CD4-positive, alpha-beta T cell treated with Interleukin-4 for 4 hours (primary cell): ENCODE results near the gene MYO18A.
"Not testable (repeated sequence)": the region's sequence is repeated elsewhere in the genome, so short reads cannot be mapped to it uniquely, and the experiment has no call there.

Experiments used
- DNase-seq: peaks from one replicate; pipeline ENCODE4 v3.0.0-alpha.2; 2020

MYO18A gene

DNA sequence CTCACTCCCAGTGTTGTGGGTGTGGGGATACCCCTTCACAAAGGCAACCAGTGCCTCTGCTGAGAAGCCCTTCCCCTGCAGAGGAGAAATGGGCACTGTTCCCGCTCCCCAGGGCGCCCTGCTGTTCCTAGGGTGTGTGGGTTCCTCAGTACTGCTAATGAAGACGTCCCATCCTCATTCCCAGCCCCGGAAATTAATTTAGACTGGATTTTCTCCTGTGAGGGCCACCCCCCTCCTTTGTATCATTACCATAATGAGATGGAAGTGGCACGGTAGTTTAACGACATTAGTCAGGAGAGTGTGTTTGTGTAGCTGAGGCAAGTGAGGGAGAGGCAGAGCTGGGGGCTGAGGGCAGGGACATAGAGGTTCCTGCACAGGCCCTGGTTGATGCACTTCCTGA lies 84.1 kb downstream of the MYO18A start:
- DNase-seq: no peak

DNA sequence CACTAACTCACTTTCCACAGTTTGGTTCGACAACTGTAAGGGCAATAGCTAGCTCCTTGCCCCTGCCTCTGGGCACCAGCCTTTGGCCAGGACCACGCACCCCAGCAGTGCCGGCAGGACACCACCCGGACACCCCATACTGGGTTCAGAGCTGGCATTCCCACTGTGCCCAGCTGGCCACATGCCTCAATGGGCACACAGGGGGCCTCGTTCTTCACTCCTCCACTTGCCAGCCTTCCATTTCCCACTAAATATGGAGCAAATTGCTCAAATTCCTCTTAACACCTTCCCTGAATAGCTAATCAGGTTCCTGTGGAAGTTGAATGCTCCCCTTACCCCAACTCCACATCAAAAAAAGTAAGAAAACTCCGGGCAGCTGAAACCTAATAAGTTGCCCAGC lies 84.8 kb downstream of the MYO18A start:
- no peak for DNase-seq

DNA sequence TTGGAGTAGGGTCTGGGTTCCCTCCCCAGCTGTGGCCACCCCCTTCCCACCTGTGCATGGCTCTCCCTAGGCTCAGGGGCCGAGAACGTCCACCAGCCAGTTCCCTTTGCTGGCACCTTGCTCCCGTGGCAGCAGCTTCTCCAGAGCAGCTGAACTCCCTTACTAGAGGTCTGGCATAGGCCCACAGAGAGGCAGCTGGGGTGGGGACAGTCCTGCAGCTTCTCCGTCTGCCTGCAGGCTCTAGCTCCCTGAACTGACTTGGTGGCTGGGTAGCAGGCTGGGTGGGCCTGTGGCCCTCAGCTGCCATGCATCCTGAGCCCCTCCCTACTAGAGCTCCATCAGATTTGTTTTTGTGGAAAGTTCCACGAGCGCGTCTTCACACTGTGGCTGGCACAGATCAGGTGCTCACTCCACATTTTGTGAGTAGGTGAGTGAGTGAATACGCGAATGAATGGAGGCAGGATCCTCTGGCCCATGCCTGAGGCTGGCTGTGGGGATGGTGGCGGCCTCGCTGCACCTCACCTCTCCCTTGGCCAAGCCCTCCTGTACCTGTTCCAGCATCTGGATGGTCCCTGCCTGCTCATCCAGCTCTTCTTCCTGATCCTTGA lies 86.0 kb downstream of the MYO18A start:
- no peak for DNase-seq

DNA sequence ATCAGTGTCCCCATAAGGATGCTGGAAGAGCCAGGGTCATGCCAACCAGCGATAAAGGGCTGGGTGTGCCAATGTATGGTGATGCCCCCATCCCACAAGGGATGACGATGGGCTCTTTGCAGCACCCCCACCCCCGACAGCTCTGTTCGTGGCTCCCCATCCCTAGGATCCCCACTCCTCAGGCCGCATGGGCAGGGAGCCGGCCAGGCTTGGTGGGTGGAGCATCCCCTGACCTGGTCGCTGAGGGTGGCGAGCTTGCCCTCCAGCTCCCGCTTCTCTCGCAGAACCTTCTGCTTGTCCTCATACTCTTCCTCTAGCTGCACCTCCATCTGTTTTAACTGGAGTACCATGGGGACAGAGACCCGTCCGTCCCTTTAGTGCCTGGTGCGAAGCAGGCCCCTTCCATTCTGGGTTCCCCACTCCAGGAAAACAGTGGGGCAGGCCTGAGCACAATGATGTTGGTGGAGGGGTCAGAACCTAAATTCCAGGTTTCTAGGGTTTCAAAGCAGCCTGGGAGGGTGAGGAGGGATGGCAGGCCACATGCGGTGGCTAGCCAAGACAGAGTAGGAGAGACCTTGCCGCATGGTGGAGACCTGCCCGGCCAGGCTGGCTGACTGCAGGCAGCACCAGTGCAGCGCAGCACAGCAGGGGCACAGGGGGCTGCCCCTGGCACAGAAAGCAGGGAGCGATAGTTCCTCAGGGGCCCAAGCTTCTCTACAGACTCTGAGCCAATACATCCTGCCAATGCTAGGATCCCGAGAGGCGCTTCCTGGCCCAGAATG lies 86.9 kb downstream of the MYO18A start:
- DNase-seq: no peak

DNA sequence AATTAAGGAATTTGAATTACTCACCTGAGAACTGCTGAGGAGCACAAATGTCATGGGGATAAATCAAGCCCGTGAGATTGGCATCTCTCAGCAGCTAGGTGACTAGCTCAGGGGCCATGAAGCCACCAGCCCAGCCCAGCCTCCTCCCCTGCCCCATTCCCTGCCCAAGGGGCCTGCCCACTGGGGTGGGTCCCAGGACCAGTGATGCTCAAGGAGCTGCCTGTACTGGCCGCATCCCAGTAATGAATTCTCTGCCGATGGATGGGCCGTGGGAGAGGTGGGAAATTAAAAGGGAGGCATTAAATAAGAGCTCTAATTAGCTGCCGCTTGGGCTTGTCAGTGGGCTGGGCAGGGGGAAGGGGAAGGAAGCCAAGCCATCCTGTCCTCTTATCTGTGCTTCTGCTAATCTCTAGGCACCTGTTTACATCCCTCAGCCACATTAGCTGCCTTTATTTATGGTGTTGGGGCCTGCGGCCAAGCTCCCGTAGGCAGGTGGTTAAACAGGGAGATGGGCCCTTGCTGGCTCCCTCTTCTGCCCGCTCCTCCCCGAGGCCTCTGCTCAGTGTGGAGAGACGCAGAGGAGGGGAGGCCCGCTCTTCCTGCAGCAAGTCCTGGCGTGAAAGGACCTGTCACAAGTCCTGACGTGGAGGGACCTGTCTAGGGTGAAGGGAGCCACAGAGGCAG lies 88.5 kb downstream of the MYO18A start:
- DNase-seq: no peak

DNA sequence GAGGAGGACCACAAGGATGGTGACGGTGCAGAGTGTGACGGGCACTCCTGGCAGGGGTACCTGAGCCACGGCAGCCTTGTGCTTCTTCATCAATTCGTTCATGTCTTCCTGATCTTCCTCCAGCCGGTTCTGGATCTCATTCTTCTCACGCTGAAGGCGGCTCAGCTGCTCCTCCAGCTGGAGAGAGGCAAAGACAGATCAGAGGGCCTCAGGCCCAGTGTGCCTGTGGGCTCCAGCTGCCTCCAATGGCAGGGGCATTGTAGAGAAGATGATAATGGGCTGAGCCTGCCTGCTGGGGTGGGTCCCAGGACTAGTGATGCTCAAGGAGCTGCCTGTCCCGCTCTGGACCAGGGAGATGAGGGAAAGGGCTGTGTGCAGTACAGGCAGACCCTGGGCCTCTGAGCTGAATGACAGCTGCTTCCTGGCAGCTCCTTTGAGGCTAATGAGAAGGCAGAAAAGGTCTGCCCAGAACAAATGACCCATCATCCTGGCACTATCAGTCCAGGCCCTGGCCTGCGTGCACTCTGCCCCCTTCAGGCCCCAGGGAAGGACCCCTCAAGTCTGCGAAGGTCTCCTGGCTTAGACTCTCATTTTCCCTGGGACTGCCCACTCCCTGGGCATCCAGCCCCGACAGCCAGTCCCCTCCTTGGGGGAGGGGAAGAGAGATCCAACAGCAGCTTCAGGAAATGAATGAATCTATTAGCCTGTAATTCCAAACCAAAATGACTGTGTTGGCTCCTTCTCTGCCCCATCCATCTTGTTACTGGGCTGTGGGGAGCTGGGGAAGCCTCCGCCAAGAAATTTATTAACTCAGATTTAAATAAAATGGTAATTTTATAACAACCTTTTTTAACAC lies 89.2 kb downstream of the MYO18A start:
- DNase-seq: no peak

DNA sequence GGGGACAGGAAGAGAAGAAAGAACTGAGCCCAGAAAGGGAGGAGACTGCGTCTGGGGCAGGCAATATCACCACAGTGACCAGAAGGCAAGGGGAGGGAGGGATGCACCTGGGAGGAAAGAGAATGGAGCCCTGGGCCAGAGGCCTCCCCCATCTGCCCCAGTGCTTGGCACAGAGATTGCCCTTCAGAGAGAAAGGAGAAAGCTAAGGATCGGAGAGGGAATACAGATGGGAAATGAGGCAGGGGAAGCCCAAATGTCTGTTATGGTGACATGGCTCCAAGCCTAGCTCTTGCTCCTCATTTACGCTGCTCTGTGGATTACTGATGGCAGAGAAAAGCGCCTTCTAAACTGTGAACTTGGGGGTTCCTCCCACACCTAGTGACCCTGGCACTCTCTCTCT lies 90.1 kb downstream of the MYO18A start:
- no peak for DNase-seq

DNA sequence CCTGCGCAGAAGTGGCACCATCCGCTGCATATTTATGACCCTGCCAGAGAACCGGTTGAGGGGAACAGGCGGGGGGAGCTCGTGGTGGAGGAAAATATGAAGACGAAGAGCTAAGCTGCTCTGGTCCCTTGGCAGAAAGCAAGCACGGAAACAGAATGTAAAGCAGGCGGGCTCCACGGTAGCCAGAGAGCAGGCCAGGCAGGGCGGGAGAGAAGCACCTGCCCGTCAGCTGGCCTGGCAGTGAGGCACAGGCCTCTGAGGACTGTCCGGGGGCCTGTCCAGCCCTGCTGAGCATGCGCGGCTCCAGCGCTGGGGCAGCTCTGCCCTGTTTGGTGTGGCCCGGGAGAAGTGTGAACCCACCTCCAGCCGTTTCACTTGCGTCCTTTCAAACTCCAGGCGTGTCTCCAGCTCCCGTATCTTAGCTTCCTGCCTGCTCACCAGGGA lies 90.6 kb downstream of the MYO18A start:
- DNase-seq: no peak

DNA sequence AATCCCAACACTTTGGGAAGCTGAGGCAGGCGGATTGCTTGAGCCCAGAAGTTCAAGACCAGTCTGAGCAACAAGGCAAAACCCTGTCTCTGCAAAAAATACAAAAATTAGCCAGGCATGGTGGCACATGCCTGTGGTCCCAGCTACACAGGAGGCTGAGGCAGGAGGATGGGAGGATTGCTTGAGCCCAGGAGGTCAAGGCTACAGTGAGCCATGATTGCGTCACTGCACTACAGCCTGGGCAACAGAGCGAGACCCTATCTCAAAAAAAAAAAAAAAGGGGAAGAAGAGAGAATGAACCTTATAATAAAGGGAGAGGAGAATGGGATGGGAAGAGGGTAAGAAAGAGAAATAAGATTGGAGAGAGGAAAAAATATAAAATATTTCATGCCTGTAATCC lies 91.4 kb downstream of the MYO18A start:
- not testable (repeated sequence) for DNase-seq

DNA sequence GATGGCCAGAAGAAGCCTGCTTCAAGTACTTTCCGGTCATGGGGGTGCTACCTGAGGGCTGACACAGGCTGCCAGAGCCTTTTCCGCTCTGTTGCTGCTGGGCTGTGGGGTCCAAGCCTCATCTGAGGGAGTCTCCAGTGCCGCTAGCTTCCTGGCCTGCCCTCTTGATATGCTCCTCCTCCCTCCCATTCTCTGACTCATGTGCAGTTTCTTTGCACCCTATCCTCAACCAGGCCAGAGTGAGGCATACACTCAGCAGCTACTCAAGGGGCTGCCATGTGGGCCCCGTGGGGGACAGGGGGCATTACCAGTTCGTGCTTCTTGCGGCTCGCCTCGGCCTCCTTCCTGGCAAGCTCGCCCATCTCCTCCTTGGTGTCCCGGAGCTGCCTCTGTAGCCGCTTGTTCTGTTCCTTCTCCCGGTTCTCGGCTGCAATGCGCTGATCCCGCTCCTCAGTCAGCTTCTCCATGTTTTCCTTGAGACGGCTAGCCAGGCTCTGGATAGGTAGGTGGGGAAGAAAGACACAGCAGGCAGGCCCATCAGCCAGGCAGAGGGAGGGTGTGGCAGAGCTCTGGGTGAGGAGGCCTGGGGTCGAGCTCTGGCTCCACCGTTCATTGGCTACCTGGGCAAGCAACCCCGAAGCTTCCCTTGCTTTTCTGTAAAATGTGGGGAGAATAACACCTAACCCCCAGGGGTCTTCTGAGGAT lies 93.4 kb downstream of the MYO18A start:
- no peak for DNase-seq

DNA sequence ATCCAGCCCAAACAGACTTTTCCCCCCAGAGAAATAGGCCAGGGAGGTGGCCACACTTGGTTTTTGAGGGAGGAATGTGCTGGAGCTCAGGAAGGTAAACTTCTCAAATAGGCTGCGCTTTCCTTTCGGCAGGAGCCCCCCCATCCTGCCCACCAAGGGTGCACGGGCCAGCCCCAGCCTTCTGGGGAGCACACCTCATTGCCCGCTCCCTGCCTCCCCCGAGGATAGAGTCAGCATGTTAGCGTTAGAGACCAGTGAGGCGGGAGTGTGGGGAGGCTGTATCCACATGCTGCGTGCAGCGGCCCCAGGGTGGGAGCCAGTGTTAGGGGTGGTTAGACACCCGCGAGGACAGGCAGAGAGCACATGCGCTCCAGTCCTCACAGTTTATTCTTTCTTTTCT lies 95.0 kb downstream of the MYO18A start:
- no peak for DNase-seq

DNA sequence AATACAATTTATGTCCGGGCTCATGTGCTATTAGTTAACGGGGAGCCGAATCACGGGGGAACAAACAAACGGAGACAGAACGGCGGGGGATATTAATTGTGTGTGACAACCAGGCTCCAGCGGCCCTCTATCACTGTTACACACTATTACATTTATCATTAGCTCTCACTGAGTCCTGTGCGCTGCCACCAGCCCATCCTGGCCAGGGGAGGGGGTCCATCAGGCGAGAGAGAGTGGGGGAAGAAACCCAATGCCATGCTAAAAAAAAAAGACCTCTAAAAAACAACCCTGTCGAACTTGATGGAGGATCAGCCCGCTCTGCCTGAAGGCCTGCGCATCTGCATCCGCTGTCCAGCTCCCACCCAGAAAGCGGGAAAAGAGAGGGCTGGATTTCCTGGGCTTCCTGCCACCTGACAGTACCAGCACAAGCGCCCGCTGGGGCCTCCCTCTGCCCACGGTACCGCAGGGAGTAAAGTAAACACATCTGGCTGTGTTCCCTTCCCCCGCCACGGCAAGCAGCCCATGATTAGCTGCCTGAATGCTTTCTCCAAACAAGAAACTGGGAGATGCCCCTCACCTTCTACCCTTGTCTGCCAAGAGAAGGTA lies 95.6 kb downstream of the MYO18A start:
- DNase-seq: no peak

DNA sequence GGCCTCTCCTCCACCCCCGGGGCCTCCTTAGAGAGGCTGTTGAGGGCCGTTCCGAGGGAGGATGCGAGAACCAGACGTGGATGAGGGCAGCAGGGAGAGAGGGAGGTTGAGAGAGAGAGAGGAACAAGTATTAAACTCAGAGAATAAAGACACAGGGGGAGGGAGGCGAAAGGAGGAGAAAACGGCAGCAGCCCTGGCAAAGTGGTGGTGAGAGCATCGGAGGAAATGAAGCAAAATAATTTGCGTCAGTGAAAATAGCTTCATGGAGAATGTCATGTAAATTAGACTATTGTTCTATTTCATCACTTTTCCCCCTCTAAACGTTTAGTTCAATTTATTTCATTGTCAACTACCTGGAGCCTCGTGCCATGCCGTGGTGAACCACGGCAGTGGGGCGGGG lies 99.2 kb downstream of the MYO18A start:
- no peak for DNase-seq

DNA sequence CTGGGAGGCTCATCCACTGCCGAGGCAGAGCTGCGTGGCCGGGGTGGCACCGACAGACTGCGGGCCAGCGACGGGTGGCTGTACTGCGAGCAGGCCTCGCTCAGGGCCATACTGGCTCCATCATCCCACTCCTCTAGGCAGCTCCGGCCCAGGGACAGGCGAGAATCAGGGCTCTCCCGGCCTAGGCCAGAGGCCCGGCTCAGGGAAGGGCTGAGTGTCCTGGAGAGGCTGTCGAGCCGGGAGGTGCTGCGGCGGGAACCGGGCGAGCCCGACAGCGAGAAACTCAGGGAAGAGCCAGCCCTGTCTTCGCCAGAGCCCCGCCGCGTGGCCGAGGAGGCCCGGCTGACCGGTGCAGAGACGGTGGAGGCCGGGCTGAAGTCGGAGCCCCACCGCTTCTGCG lies 99.9 kb downstream of the MYO18A start:
- no peak for DNase-seq

DNA sequence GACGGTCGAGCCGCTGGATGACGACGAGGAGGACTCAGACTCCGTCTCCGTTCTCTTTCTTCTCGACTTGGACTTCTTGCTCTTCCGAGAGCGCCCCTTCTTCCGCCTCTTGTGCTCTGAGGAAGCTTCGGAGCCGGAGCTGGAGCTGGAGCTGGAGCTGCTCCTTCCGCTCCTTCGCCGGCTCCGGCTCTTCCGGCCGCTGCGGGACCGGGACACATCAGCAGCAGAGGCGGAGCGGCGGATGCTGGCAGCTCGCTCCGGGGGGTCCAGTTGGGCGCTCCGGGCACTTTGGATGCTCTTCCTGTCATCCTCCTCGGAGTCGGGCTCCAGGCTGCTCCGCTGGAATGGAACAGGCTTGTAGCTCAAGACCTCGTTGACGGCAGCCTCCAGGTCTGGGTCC lies 100.3 kb downstream of the MYO18A start:
- no peak for DNase-seq

DNA sequence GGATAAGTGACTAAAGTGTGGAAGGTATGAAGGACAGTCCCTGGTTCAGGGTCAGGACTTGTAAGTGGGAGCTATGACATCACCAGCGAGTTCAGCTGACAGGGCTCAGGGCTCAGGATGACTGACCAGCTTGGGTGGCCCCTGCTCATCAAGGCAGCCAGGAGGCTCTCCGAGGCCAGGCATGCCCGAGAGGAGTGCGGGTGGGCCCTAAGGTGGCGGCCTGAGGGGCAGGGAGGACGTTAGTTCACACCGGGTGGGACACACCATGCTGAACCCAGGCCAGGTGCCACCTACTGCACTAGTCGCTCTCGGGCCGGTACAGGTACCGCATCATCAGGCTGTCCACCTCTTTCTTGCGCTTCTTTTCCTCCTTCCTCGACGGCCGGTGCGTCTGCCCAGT lies 100.8 kb downstream of the MYO18A start:
- no peak for DNase-seq

DNA sequence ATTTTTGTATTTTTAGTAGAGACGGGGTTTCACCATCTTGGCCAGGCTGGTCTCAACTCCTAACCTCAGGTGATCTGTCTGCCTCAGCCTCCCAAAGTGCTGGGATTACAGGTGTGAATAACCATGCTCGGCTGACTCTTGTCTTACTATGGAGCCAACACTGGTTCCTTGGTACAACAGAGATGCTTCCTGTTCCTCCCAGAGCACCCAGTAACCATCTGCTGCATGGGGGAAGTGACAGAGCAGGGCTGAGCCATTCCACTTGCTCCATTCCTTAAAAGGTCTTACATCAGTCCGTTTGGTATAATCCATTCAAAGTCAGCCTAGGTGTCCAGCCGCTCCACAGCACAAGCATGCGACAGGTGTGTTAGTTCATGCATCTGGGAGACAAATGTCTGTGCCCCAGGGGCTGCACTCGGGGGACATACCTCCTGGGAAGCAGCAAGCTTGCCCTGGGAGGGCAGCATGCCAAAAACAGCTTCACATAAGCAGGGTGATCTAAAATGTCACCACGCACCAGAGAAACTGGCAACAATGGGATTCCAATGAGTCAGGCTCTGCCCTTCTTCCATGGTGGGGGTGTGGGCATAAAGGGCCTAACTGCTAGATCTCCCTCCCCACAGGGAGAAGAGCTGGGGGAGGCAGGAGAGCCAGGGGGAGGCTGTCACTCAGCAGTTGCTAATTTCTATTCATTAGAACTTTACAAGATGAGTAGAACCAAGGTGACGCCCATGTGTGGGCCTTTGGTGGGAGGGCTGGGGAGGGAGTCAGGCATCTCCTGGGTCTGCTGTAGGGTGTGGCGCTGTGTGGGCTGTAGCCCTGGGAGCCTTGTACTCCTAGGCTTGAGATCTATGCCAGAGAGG lies 101.8 kb downstream of the MYO18A start:
- no peak for DNase-seq

DNA sequence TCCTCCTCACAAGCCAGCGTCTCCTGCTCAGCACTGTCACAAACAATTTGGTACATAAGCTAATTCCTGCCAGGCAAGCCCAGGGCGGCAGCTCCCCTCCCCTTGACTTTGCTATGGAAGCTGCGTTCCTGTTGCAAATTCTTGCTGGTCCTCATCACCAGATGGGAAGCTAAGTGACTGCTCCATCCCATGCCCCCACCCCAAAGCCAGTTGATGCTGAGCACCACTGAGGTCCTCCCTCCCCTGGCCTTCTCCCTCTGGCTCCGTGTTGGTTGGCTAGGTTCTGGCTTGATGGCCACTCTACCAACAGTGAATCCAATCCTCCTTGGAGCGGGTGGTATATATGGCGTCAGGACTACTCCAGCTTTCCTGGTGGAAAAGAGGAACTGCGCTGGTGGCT lies 102.9 kb downstream of the MYO18A start:
- no peak for DNase-seq

DNA sequence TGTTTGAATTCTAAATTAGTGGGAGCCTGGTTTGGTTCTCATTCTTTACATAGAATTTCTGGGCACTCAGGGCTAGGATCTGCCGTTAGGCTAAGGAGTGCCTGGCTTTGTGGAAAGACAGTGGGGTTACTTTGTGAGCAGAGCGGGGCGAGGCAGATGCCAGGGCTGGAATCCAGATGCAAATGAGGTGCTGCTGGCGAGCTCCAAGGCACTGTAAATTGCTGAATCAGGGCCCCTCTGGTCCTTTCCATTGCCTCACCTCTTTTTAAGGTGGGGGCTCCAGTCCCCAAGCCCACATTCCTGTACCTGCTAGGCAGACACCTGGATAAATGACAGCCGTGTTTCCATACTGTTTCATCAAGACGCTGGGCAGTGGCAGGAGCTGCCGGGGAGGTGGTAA lies 103.5 kb downstream of the MYO18A start:
- DNase-seq: no peak

DNA sequence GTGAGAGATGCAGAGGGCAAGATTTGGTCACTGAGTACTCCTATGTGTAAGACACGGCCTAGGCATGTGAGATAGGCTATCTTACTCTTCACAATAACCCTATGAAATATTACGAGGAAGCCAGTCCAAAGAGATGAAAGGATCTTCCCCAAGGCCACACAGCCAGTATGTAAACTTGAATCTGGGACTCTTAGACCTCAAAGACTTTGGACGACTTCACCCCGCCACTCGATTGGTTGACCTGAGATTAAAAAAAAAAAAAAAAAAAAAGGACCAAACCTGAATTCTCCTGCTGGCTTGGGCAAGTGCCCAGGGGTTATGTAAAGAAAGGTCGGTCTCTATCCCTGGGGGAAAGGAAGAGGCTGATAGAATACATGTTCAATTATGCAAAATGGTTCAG lies 104.1 kb downstream of the MYO18A start:
- no peak for DNase-seq

DNA sequence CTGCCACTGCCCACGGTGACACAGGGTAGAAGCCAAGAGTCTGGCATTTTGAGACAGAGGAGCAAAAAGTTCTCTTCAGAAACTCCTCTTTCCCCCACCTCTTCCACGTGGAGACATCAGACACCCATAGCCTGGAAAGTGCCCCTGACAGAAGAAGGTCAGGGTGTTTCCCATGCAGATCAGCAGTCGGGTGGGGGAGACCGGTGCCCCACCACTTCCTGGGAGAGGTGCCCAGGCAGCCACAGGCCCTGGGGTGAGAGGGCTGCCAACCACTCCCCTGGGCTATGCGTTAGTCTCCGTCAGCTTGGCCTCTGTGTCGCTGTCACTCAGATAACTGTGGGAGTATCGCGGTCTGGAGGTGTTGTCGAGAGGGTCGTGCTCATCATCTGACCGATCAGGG lies 105.7 kb downstream of the MYO18A start:
- DNase-seq: no peak
